HepG2 (cell line): Measurements from ENCODE around the gene SDK2. TPM values are rescaled to one million over a fixed set of nuclear protein-coding genes. Genes with fewer than 3 reads are reported as not detected.
A peak's percentile ranks its signal among the peaks of the same experiment; 100 is the strongest.

Experiments
- ATAC-seq: fragments of 200-7000 bp; cut with Tn5 transposase; 3 replicates; pipeline ENCODE4 v1.9.1; 2020; ENCODE audit warnings: mild to moderate bottlenecking, moderate library complexity
- BruUV-seq: library from RNA; stranded (reverse); fragments of 400-500 nt; replicated peaks from 2 replicates; lab custom pipeline; 2021; lab: Mats Ljungman, UMichigan
- CTCF ChIA-PET: fragments of 300-600 bp; formaldehyde crosslinking; extraction: SDS; loops from one replicate; lab custom pipeline; 2021; ENCODE audit warnings: low total read pairs, inconsistent platforms, low intra/inter-chr PET ratio; lab: Yijun Ruan, JAX
- POLR2A ChIA-PET: fragments of 350-600 bp; sonication (Branson Sonifier 250); formaldehyde crosslinking; loops from one replicate; lab custom pipeline; 2020; ENCODE audit warnings: antibody characterized with exemption, inconsistent platforms; lab: Yijun Ruan, JAX
- DNase-seq: peaks from one replicate; pipeline ENCODE4 v3.0.0-alpha.2; 2015; ENCODE audit warnings: low spot score
- FAIRE-seq: peaks from 3 replicates; lab custom pipeline; 2011; peaks lifted over from hg19 to GRCh38; lab: Jason Lieb, UNC
- H2AFZ ChIP-seq: one replicate; pipeline ENCODE4 v1.6.1; 2011; ENCODE audit warnings: low read length, inconsistent platforms
- H3K27ac ChIP-seq: fragments of 300-600 bp; 3 replicates; pipeline ENCODE4 v1.8.0; 2011; ENCODE audit warnings: mixed run types, mild to moderate bottlenecking, mixed read lengths, low read length, inconsistent platforms; ENCODE audit not compliant: insufficient read depth; ENCODE audit errors: extremely low read length
- H3K27me3 ChIP-seq, 2 experiments: fragments of 200-600 bp in 1 of 2; 2 replicates in 1 of 2; 3 replicates in 1 of 2; pipeline versions ENCODE4 v1.6.0 to v1.8.0; 2011; ENCODE audit warnings: low read length in 2 of 2, mild to moderate bottlenecking in 2 of 2, moderate library complexity in 2 of 2, inconsistent platforms in 1 of 2; ENCODE audit not compliant: insufficient read depth in 2 of 2, control insufficient read depth in 1 of 2
- H3K36me3 ChIP-seq, 2 experiments: fragments of 200-600 bp in 1 of 2; replicated peaks in 1 of 2; 2 replicates in 1 of 2; 3 replicates in 1 of 2; pipeline versions ENCODE4 v1.5.1 to v1.8.0; 2011; ENCODE audit warnings: low read length in 2 of 2, inconsistent platforms in 1 of 2; ENCODE audit not compliant: insufficient read depth in 2 of 2, control insufficient read depth in 1 of 2
- H3K4me1 ChIP-seq: 2 replicates; pipeline ENCODE4 v1.5.1; 2012; ENCODE audit warnings: low read length, inconsistent platforms; ENCODE audit not compliant: insufficient read depth
- H3K4me2 ChIP-seq: 2 replicates; pipeline ENCODE4 v1.6.0; 2011; ENCODE audit warnings: low read depth, low read length, inconsistent platforms
- H3K4me3 ChIP-seq, 3 experiments: fragments of 200-600 bp in 1 of 3; sonication (generic), shearing (Covaris generic) in 1 of 3; replicated peaks in 1 of 3; 2 replicates each; pipeline ENCODE4 v1.5.1; 2011 to 2016; ENCODE audit warnings: low read length in 3 of 3, inconsistent platforms in 2 of 3, low read depth in 2 of 3, mild to moderate bottlenecking in 2 of 3, control low read depth in 1 of 3, mixed read lengths in 1 of 3; ENCODE audit not compliant: insufficient read depth in 1 of 3
- H3K79me2 ChIP-seq: one replicate; pipeline ENCODE4 v1.6.1; 2011; ENCODE audit warnings: low read length, inconsistent platforms; ENCODE audit not compliant: insufficient read depth
- H3K9ac ChIP-seq: 2 replicates; pipeline ENCODE4 v1.6.0; 2011; ENCODE audit warnings: mild to moderate bottlenecking, low read depth, low read length, inconsistent platforms; ENCODE audit not compliant: insufficient read depth
- H3K9me3 ChIP-seq: 2 replicates; pipeline ENCODE4 v1.5.1; 2012; ENCODE audit warnings: mild to moderate bottlenecking, low read length
- H4K20me1 ChIP-seq: 2 replicates; pipeline ENCODE4 v1.6.0; 2011; ENCODE audit warnings: inconsistent platforms, mild to moderate bottlenecking, low read length, moderate library complexity; ENCODE audit not compliant: insufficient read depth
- CCAR2 ChIP-seq: fragments of 200-400 bp; formaldehyde crosslinking; optimal IDR thresholded peaks from 2 replicates; pipeline ENCODE3; 2018; ENCODE audit warnings: low read depth, mild to moderate bottlenecking, low read length, moderate library complexity
- ETV5 ChIP-seq: IDR thresholded peaks from 2 replicates; pipeline ENCODE4 v1.6.1; 2018; ENCODE audit warnings: missing biosample characterization, missing genetic modification reagents, inconsistent platforms, borderline replicate concordance
- GTF2F1 ChIP-seq: fragments of 150-350 bp; IDR thresholded peaks from 2 replicates; pipeline ENCODE4 v1.6.1; 2014; ENCODE audit warnings: low read length
- HNF4A ChIP-seq: sonication (generic); formaldehyde crosslinking; IDR thresholded peaks from 2 replicates; pipeline ENCODE4 v1.4.0; 2020; ENCODE audit warnings: missing genetic modification reagents
- KLF6 ChIP-seq: IDR thresholded peaks from 2 replicates; pipeline ENCODE4 v1.8.0; 2016; ENCODE audit warnings: missing biosample characterization, missing genetic modification reagents
- NFKB2 ChIP-seq: sonication (generic); formaldehyde crosslinking; IDR thresholded peaks from 2 replicates; pipeline ENCODE4 v1.4.0; 2020; ENCODE audit warnings: missing genetic modification reagents, borderline replicate concordance
- PITX1 ChIP-seq: sonication (generic); formaldehyde crosslinking; IDR thresholded peaks from 2 replicates; pipeline ENCODE4 v1.5.1; 2020; ENCODE audit warnings: mild to moderate bottlenecking, missing genetic modification reagents
- RFX5 ChIP-seq: IDR thresholded peaks from 2 replicates; pipeline ENCODE4 v1.6.1; 2011; ENCODE audit warnings: low read depth, low read length, improper control_type of control experiment
- SAP130 ChIP-seq: IDR thresholded peaks from 2 replicates; pipeline ENCODE4 v1.6.1; 2016; ENCODE audit warnings: low read depth
- TRIM24 ChIP-seq: sonication (generic); formaldehyde crosslinking; IDR thresholded peaks from 2 replicates; pipeline ENCODE4 v1.8.0; 2022; ENCODE audit warnings: mild to moderate bottlenecking, missing genetic modification reagents
- ZFX ChIP-seq: sonication (generic); formaldehyde crosslinking; IDR thresholded peaks from 2 replicates; pipeline ENCODE4 v1.4.0; 2020; ENCODE audit warnings: mild to moderate bottlenecking, low read depth, missing genetic modification reagents, moderate library complexity
- ZMYM3 ChIP-seq: sonication (generic); formaldehyde crosslinking; IDR thresholded peaks from 2 replicates; pipeline ENCODE4 v1.5.1; 2020; ENCODE audit warnings: mild to moderate bottlenecking, missing genetic modification reagents
- ZNF562 ChIP-seq: sonication (generic); formaldehyde crosslinking; IDR thresholded peaks from 2 replicates; pipeline ENCODE4 v1.8.0; 2022; ENCODE audit warnings: missing genetic modification reagents, borderline replicate concordance
- ZNF660 ChIP-seq: sonication (generic); formaldehyde crosslinking; IDR thresholded peaks from 2 replicates; pipeline ENCODE4 v1.5.1; 2020; ENCODE audit warnings: mild to moderate bottlenecking, low read depth, missing genetic modification reagents, borderline replicate concordance
- ZNF883 ChIP-seq: sonication (generic); formaldehyde crosslinking; IDR thresholded peaks from 2 replicates; pipeline ENCODE4 v1.5.1; 2020; ENCODE audit warnings: mild to moderate bottlenecking, missing genetic modification reagents; ENCODE audit errors: not compliant biosample characterization
- WGBS: methylation state at CpG from one replicate; pipeline ENCODE4 v1.1.6; 2017; ENCODE audit warnings: low lambda C conversion rate; 5-methylcytosine and 5-hydroxymethylcytosine counted together
- in situ Hi-C: cut with HindIII; loops from 2 replicates; pipeline ENCODE4 v1.10.0; 2017; ENCODE audit warnings: low pct_unique_long_range_greater_than_20kb; ENCODE audit not compliant: extremely low pct_ligation_motif_present
- intact Hi-C: fragments of 100-400 bp; cut with micrococcal nuclease; formaldehyde crosslinking; loops from one replicate; pipeline ENCODE4 v1.10.0; 2022; ENCODE audit not compliant: unreplicated experiment
- polyA plus RNA-seq, 8 experiments: library from polyadenylated mRNA; depleted of rRNA in 3 of 8; stranded (reverse) in 7 of 8; unstranded in 1 of 8; fragments of >200 nt; fragmentation: Illumina TruSeq in 4 of 8; extraction: Trizol in 4 of 8; gene quantifications; 2 replicates each; pipeline versions ENCODE4 v1.2.1 to v1.2.3, GENCODE V29; 2011 to 2016; ENCODE audit warnings: low read depth in 4 of 8, missing spikeins in 1 of 8, mixed read lengths in 1 of 8; ENCODE audit not compliant: insufficient read depth in 1 of 8
- total RNA-seq, 5 experiments: library from RNA; depleted of rRNA; stranded (reverse); fragments of >200 nt; fragmentation: Illumina TruSeq; extraction: Trizol; gene quantifications; 2 replicates each; pipeline ENCODE4 v1.2.3, GENCODE V29; 2016; ENCODE audit warnings: low read depth in 1 of 5
- TF ChIP-seq, protein P1 (sequence below): sonication (generic); formaldehyde crosslinking; IDR thresholded peaks from 2 replicates; pipeline ENCODE4 v1.8.0; 2022; ENCODE audit warnings: mild to moderate bottlenecking, missing genetic modification reagents; ENCODE audit not compliant: insufficient replicate concordance
- TF ChIP-seq, protein P2 (sequence below): sonication (generic); formaldehyde crosslinking; IDR thresholded peaks from 2 replicates; pipeline ENCODE4 v1.5.0; 2020; ENCODE audit warnings: missing genetic modification reagents
- TF ChIP-seq, protein P3 (sequence below): fragments of 450-650 bp; IDR thresholded peaks from 2 replicates; pipeline ENCODE4 v1.6.1; 2016

SDK2 gene
- total and polyA plus RNA-seq, 2 of the 13 experiments (the other 11 are each of a cell fraction or from before 2014, with no cell fraction given) = not detected

DNA sequence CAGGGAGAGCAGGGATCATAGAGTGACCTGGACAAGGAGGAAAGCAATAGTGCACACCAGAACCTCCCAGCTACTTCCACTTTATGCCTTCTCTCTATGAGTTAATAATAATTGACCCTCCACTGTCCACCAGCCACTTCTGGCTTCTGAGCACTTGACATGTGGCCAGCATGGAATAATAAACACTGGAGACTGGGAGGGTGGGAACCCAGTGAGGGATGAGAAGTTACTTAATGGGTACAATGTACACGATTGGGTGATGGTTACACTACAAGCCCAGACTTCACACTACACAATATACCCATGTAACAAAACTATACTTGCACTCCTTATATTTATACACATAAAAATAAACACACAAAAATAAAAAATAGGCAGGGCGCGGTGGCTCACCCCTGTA is 343.9 kb downstream of the SDK2 start:
- Histone ChIP-seq H3K4me3 (no peak overlapping the region), H3K27ac (no peak overlapping the region), H3K27me3 (no peaks in the 10 kb centered on the region), H3K79me2 (peaks cover 78% of the 10 kb centered on the region), H3K9me3 (no peaks in the 10 kb centered on the region), H3K36me3 (peaks cover 5 to 12% of the 10 kb centered on the region in 2 experiments; a peak in 3 of 5 replicates), H4K20me1 (peaks cover 55% of the 10 kb centered on the region), H2AFZ (no peak overlapping the region), H3K4me2 (no peak overlapping the region), H3K9ac (no peak overlapping the region), H3K4me1 (peaks cover 83% of the 10 kb centered on the region)
- POLR2A ChIA-PET = interaction anchor here (7.9 kb wide), 1 partner anchor 8 kb away, joined by 77 read pairs; no protein-coding TSS in a partner anchor
- no peak for FAIRE-seq
- CTCF ChIA-PET = no interaction called here
- 83% methylated on average over 3 of the region's 3 CpGs for WGBS
- intact Hi-C loops = no loop called here
- DNase-seq = peak; percentile 37
- BruUV-seq = no TSS peak
- in situ Hi-C loops = no loop called here
- no peak for ATAC-seq
- TF ChIP-seq SAP130 (CRISPR knock-in tag) (peak; percentile 24; the same call in 1 of the 2 replicates), ZMYM3 (CRISPR knock-in tag) (peak; percentile 37; the same call in 1 of the 2 replicates), PITX1 (CRISPR knock-in tag) (no peak), KLF6 (CRISPR knock-in tag) (no peak), ZFX (CRISPR knock-in tag) (no peak), HNF4A (CRISPR knock-in tag) (peak; percentile 39; the same call in 1 of the 2 replicates), ZNF562 (no peak), ETV5 (CRISPR knock-in tag) (no peak), RFX5 (no peak), TRIM24 (CRISPR knock-in tag) (no peak), GTF2F1 (no peak), ZNF883 (CRISPR knock-in tag) (no peak), CCAR2 (no peak), ZNF660 (CRISPR knock-in tag) (no peak), NFKB2 (no peak)
- TF ChIP-seq, protein P1, sequence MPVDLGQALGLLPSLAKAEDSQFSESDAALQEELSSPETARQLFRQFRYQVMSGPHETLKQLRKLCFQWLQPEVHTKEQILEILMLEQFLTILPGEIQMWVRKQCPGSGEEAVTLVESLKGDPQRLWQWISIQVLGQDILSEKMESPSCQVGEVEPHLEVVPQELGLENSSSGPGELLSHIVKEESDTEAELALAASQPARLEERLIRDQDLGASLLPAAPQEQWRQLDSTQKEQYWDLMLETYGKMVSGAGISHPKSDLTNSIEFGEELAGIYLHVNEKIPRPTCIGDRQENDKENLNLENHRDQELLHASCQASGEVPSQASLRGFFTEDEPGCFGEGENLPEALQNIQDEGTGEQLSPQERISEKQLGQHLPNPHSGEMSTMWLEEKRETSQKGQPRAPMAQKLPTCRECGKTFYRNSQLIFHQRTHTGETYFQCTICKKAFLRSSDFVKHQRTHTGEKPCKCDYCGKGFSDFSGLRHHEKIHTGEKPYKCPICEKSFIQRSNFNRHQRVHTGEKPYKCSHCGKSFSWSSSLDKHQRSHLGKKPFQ (CRISPR knock-in tag) = peak; percentile 86
- TF ChIP-seq, protein P2, sequence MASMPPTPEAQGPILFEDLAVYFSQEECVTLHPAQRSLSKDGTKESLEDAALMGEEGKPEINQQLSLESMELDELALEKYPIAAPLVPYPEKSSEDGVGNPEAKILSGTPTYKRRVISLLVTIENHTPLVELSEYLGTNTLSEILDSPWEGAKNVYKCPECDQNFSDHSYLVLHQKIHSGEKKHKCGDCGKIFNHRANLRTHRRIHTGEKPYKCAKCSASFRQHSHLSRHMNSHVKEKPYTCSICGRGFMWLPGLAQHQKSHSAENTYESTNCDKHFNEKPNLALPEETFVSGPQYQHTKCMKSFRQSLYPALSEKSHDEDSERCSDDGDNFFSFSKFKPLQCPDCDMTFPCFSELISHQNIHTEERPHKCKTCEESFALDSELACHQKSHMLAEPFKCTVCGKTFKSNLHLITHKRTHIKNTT = no peak
- TF ChIP-seq, protein P3, sequence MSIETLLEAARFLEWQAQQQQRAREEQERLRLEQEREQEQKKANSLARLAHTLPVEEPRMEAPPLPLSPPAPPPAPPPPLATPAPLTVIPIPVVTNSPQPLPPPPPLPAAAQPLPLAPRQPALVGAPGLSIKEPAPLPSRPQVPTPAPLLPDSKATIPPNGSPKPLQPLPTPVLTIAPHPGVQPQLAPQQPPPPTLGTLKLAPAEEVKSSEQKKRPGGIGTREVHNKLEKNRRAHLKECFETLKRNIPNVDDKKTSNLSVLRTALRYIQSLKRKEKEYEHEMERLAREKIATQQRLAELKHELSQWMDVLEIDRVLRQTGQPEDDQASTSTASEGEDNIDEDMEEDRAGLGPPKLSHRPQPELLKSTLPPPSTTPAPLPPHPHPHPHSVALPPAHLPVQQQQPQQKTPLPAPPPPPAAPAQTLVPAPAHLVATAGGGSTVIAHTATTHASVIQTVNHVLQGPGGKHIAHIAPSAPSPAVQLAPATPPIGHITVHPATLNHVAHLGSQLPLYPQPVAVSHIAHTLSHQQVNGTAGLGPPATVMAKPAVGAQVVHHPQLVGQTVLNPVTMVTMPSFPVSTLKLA = peak; percentile 30; the same call in 1 of the 2 replicates
